Prostate gland (tissue), 2 donors: Measurements from ENCODE around the gene SPSB3.

Experiments
- CTCF ChIP-seq, 4 experiments: fragments of 200-600 bp in 2 of 4; fragments of 450-650 bp in 2 of 4; sonication (generic) in 2 of 4; IDR thresholded peaks; 1 replicate in 3 of 4; 2 replicates in 1 of 4; pipeline ENCODE4 v1.5.1; 2016 to 2019; ENCODE audit warnings: antibody characterized with exemption in 4 of 4, mild to moderate bottlenecking in 2 of 4, moderate library complexity in 2 of 4
- POLR2A ChIP-seq: fragments of 450-650 bp; IDR thresholded peaks from one replicate; pipeline ENCODE4 v1.6.1; 2016; ENCODE audit warnings: antibody characterized with exemption, mild to moderate bottlenecking

GRCh38 chr16:1825381-1825863, 43.1 kb upstream of the SPSB3 start:
- TF ChIP-seq POLR2A (no peak), CTCF (IDR thresholded peaks at IDR 0.05) (no peak)
